HPDE6-E6E7 (cell line): Measurements from ENCODE around the gene GPR150.

Experiments
- DNase-seq: peaks from one replicate; pipeline ENCODE4 v3.0.0; 2011; ENCODE audit warnings: missing footprints; ENCODE audit errors: extremely low spot score

GPR150 gene

GRCh38 chr5:95649842-95650620 is 30.1 kb downstream of the GPR150 start:
- DNase-seq, result no peak

DNA sequence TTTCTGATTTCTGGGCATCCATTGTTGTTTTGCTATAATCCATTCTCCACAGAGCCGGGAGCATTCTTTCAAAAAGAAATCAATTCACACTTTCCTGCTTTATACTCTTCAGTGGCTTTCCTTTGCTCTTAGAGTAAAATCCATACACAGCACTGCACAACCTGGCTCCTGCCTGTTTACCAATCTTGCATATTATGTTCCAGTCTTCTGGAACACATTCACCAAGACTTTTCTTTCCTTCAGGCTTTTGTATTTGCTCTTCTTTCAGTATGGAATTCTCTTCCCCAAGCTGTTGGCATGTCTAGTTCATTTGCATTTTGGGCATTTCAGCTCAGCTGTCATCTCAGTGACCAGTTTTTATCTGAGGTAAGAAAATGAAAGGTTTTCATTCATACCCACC is 33.0 kb downstream of the GPR150 start:
- DNase-seq, result no peak

GRCh38 chr5:95654196-95654595 is 34.3 kb downstream of the GPR150 start:
- DNase-seq, result no peak

GRCh38 chr5:95655575-95655974 is 35.7 kb downstream of the GPR150 start:
- no peak for DNase-seq

DNA sequence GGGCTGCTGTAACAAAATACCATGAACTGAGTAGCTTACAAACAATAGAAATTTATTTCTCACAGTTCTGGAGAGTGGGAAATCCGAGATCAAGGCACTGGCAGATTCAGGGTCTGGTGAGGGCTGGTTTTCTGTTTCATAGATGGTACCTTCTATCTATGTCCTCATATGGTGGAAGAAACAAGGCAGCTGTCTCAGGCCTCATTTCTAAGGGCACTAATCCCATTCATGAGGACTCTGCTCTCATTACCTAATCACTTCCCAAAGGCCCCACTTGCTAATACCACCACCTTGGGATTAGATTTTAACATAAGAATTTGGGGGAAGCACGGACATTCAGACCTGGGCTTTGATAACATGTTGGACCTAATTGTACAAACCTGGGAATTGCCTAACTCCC is 40.2 kb downstream of the GPR150 start:
- no peak for DNase-seq

DNA sequence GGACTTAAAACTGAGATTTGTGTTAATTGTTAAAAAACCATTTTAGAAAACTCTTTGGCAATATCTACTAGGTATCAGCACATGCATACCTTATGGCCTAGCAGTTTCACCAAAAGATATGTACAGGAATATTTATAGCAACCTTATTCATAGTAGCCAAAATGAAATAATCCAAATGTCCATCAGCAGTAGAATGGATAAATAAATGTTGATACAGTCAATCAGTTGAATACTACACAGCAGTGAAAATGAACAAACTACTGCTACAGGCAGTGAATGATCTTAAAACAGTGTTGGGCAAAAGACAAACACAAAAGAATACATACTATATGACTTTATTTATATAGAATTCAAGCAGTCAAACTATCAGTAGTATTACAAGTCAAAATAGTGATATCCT is 43.1 kb downstream of the GPR150 start:
- no peak for DNase-seq

GRCh38 chr5:95664204-95664786 is 44.4 kb downstream of the GPR150 start:
- DNase-seq, result no peak

DNA sequence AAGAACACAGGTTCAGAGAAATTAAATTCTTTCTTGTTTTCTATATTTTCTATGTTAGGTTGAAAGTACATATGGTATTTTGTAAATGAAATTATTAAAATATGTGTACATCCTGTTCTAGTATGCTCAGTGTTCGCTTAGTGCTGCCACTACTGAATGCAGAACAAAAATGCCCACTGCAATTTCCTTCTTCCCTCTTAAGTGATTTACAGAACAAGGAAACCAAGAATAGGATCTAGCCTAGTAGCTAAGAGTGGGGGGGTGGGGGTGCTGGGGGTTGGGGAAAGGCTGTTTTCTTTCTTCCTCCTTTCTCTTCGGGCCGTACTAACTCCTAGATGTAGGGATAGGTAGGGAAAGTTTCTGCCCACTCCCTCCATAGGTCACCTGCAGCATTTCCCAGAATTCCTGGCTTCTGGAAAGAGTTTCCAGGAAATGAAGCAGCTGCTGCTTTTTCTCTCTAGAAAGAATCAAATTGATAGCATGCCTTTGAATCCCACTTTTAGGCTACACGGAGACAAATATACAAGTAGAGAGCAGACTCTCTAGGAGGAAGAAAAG is 47.3 kb downstream of the GPR150 start:
- DNase-seq, result no peak

DNA sequence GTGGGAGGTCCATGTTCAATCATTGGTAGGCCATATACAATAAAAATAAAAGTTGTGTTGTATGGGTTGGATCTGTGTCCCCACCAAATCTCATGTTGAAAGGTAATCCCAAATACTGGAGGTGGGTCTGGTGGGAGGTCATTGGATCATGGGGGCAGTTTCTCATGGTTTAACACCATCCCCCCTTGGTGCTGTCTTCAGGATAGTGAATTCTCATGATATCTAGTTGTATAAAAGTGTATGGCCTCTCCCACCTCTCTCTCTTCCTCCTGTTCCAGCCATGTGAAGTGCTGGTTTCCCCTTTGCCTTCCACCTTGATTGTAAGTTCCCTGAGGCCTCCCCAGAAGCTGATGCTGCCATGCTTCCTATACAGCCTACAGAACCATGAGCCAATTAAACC is 47.8 kb downstream of the GPR150 start:
- DNase-seq, result no peak

DNA sequence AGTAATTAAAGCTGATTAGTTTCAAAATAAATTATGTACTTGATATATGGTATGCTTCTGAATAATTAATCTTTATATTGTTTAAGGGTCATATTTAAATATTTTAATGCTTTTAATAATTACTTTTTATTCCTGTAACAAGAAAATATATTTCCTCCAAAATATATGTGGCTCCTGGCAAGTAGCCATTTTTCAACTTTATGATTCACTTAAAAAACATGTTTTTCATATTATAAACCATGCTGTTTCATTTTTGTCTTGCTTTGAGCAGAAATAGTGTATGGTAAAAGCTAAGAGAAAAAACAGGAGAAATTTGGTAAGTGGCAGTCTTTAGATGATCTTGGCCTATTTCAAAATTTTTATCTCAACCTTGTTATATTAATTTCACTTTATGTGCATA is 48.3 kb downstream of the GPR150 start:
- DNase-seq, result no peak

GRCh38 chr5:95668728-95669127 is 48.8 kb downstream of the GPR150 start:
- no peak for DNase-seq

DNA sequence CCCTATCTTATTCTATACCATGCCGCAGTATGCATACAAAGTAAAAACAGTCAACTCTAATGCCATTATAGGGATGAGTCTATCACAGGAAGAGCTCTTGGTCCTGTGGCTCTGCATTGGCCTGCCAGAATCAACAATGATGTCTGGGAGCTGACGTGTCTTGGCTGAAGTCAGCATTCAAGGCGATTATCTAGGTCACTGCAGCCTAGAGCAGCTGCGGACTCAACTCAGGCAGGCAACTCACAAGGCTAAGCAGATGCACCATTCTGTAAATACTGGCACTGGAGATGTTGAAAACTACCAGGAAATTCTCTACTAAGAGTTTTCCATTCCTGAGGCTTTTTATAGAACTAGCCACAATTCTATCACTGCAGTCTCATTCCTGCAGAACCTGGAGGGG is 49.7 kb downstream of the GPR150 start:
- no peak for DNase-seq

DNA sequence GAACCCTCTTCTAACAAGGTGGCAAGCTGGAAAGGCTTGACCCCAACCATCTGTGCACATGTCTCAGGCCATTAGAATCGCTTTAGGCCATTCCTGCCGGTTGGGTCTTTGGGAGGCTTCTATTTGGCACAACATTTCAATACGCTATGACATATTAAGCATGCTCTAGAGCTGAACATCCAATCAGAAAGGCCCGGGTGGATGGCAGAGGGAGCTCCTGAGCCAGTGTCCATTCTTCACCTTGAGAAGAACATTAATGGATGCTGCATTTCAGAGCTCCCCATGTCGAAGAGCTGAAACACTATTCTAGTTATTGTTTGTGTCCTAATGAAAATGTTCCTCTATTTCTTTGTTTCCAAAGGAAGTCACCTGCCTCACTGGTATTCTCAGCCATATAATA is 50.1 kb downstream of the GPR150 start:
- DNase-seq, result no peak

GRCh38 chr5:95670568-95670967 is 50.7 kb downstream of the GPR150 start:
- no peak for DNase-seq
